ENCODE results near the gene KRTAP1-1.
"Not testable (repeated sequence)": the region's sequence is repeated elsewhere in the genome, so short reads cannot be mapped to it uniquely, and the experiment has no call there.

KRTAP1-1 gene

DNA sequence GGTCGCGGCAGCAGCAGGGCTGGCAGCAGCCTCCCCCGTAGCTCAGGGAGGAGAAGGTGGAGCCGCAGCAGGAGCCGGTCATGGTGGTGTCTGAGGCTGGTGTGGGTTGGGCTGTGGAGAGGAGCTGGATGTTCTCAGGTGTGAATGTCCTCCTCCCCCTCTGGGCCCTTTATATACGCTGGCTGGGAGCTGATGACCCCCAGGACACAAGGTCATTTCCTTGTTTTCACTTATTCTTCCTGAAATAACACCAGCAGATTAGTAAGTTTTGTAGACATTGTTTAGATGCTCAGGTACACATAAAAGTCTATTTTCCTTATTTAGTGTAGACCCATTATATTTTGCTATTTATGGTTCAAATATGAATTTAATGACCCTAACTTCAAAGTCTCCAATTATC is 13.9 kb upstream of the KRTAP1-1 start, which contains the start of gene KRTAP2-2:
KRTAP2-2 (minus strand) TSS at position 101 of the 400 bp plus-strand sequence; CDS start at position 82, 19 bp downstream.
- DNase-seq (ENCODE audit: low read depth): not testable (repeated sequence)

DNA sequence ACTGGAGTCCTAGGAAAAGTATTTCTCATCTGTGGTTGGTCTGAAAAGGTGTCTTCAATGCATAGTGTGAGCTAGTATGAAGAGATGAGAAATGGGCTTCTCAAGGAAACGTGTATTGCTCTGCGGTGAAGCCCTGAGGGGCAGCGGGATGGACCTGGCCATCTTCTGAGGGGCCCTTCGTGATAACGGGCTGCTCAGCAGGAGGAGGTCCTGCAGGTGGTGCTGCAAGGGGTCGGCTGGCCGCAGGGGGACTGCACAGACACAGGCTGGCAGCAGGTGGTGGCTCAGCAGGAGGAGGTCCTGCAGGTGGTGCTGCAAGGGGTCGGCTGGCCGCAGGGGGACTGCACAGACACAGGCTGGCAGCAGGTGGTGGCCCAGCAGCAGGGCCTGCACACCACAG is 13.3 kb upstream of the KRTAP1-1 start:
- DNase-seq (ENCODE audit: low read depth): not testable (repeated sequence)

DNA sequence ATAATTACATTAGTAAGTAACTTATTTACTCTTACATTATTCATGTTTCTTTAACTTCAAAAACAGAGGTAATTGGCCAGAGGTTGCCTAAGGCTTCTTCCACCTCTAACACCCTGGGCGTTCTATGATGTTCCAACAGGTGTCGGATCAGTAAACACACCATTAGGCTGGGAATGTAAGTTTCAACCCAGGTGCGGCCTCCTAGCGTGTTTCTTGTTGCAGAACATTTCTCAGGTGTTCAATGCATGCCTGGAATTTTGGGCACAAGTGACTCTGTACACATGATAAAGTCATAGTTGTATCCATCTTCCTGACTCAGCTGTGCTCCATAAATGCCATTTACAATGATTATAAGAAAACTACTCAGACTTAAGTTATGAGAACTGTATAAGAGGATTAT is 12.8 kb upstream of the KRTAP1-1 start:
- DNase-seq (ENCODE audit: low read depth): no peak

DNA sequence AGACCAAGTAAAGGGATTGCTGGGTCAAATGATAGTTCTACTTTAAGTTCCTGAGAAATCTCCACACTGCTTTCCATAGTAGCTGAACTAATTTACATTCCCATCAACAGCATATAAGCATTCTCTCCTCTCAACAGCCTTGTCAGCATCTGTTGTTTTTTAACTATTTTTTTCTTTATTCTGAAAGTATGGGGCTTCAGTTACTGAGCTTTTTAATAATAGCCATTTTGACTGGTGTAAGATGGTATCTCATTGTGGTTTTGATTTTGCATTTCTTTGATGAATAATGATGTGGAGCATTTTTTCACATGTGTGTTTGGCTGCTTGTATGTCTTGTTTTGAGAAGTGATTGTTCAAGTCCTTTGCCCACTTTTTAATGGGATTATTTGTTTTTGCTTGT is 11.3 kb upstream of the KRTAP1-1 start:
- peak; percentile 87 for DNase-seq (ENCODE audit: low read depth)

DNA sequence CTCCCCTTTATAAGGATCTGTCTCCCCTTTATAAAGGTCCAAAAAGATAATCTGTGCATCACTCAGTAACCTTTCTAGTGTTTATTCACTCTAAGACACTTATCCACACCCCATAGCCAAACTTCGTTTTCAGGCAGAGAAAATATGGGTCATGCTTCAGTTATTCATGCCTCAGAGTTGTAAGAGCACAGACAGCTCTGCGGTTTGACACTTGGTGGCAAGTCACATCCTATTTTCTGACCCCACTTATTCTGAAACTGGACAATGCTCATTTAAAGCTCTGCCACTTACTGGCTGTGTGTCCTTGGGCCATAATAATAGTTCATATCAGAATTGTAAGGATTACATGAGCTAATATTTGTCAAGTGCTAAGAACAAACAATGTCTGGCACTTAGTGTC is 7.9 kb upstream of the KRTAP1-1 start:
- DNase-seq (ENCODE audit: low read depth): peak; percentile 96

DNA sequence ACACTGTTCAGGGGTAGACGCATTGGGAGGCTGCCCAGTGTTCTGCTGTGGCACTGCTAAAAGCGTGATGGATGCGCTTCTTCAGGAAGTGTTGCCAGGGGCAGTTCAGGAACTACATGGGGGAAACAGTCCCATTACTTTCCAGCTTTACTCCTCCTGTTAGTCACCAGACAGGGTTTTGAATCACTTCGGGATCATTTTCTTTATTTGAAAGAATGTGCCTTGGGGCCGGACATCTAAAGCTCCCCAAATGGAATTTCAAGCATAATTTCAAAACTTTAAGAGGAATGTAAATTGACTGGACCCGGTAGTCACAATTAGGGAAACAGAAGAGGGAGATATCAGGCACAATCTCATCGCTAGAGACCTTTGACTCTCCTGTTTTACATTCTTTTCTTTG is 7.2 kb upstream of the KRTAP1-1 start:
- DNase-seq (ENCODE audit: low read depth): peak; percentile 96

DNA sequence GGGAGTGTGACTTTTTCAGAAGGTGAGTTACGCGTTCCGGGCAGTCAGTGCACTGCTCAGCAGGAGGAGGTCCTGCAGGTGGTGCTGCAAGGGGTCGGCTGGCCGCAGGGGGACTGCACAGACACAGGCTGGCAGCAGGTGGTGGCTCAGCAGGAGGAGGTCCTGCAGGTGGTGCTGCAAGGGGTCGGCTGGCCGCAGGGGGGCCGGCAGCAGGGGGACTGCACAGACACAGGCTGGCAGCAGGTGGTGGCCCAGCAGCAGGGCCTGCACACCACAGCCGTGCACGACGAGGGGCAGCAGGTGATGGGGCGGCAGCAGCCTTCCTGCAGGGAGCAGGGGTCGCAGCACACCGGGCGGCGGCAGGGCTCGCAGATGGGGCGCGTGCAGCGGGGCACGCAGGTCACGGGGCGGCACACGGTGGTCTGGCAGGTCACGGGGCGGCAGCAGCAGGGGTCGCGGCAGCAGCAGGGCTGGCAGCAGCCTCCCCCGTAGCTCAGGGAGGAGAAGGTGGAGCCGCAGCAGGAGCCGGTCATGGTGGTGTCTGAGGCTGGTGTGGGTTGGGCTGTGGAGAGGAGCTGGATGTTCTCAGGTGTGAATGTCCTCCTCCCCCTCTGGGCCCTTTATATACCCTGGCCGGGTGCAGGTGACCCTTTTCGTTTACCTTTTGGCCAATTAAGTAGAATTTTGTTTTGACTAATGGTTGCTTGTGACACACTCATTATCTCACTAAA is 5.7 kb upstream of the KRTAP1-1 start, which contains the start of gene KRTAP2-1:
KRTAP2-1 (minus strand) TSS at position 582 of the 731 bp plus-strand sequence; CDS start at position 533, 49 bp downstream.
- not testable (repeated sequence) for DNase-seq (ENCODE audit: low read depth)

DNA sequence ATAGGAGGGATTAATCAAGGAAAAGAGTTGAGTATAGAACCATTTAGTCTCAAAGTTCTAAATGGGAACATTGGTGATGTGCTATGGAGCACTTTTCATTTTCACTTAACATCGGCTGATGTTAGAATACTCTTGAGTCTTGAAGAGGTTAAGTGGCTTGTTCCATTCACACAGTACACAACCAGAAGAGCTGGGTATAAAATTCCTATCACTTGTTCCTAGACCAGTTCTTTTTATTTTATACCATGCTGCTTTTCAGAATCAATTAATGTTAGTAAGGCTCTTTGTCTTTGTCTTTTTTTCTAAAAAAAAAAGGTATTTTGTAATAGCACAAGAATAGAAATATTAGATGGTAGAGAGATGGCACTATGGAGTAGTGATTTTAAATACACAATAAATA is 1.7 kb upstream of the KRTAP1-1 start:
- DNase-seq (ENCODE audit: low read depth): no peak

DNA sequence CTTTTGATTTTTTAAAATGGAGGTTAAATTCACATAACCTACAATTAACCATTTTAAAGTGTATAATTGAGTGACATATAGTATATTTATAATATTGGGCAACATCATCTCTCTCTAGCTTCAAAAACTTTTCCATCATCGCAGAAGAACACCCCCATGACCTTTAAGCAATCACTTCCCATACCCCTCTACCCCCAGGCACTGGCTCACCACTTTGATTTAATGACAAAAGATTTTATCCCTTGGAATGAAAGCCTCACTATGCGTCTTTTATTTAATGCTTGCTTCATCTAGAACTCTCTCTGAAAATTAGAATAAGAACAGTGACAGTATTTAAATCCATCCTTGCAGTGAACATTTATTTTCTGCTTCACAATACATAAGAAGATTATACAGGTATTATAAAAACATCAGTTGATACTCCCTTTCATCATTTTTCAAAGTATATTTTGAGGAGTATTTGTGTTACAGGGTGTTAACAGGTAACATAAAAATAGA is 3.3 kb downstream of the KRTAP1-1 start:
- no peak for DNase-seq (ENCODE audit: low read depth)

DNA sequence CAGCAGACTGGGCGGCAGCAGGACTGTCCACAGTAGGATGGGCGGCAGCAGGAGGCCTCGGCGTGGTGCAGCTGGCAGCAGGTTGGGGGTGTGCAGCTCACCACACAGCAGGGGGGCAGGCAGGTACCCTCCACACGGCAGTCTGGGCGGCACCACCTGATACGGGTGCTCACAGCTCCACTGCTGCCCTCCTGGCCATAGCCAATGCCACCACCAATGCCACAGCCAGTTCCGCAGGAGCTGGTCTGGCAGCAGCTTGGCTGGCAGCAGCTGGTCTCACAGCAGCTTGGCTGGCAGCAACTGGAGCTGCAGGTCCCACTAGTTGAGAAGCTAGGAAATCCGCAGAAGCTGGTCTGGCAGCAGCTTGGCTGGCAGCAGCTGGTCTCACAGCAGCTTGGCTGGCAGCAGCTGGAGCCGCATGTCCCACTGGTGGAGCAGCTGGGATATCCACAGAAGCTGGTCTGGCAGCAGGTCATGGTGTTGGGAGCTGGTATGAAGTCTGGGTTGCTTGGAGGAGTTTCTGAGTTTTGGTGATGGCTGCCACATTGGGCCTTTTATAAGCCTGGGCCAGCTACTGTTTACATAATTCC is 6.8 kb downstream of the KRTAP1-1 start, which contains the start of gene KRTAP1-3:
KRTAP1-3 (minus strand) TSS at position 529 of the 590 bp plus-strand sequence; CDS start at position 476, 53 bp downstream.
- not testable (repeated sequence) for DNase-seq (ENCODE audit: low read depth)

DNA sequence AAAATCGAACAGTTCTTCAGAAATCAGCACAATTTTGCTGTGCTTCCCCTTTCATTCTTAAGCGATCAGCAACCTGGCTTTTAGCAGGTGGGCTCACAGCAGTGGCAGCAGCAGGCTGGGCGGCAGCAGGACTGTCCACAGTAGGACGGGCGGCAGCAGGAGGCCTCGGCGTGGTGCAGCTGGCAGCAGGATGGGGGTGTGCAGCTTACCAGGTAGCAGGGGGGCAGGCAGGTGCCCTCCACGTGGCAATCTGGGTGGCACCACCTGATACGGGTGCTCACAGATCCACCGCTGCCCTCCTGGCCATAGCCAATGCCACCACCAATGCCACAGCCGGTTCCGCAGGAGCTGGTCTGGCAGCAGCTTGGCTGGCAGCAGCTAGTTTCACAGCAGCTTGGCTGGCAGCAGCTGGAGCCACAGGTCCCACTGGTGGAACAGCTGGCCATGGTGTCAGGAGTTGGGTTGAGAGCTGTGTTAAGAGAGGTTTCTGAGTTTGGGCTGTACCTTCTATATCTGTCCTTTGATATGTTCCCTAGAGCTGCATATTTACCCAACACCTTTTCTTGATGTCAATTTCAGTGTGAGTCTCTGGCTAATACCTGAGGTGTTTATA is 11.5 kb downstream of the KRTAP1-1 start, which contains the start of gene KRTAP1-4:
KRTAP1-4 (minus strand) TSS at position 563 of the 613 bp plus-strand sequence; CDS start at position 446, 117 bp downstream.
- DNase-seq (ENCODE audit: low read depth): no peak

DNA sequence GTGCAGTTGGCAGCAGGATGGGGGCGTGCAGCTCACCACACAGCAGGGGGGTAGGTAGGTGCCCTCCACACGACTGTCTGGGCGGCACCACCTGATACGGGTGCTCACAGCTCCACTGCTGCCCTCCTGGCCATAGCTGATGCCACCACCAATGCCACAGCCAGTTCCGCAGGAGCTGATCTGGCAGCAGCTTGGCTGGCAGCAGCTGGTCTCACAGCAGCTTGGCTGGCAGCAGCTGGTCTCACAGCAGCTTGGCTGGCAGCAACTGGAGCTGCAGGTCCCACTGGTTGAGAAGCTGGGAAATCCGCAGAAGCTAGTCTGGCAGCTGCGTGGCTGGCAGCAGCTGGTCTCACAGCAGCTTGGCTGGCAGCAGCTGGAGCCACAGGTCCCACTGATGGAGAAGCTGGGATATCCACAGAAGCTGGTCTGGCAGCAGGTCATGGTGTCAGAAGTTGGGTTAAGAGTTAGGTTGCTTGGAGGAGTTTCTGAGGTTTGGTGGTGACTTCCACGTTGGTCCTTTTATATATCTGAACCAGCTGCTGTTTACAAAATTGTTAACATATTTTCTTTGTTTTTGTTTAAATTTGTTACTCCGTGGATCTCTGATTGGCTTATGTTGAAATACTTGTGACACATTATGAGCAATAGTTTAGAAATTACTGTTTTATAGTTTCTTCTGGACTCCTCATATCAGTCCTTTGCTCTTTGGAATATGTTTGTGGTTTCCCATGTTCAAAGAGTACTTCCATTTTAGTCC is 14.4 kb downstream of the KRTAP1-1 start, which contains the start of gene KRTAP1-5:
KRTAP1-5 (minus strand) TSS at position 494 of the 757 bp plus-strand sequence; CDS start at position 441, 53 bp downstream.
- DNase-seq (ENCODE audit: low read depth): peak; percentile 94

DNA sequence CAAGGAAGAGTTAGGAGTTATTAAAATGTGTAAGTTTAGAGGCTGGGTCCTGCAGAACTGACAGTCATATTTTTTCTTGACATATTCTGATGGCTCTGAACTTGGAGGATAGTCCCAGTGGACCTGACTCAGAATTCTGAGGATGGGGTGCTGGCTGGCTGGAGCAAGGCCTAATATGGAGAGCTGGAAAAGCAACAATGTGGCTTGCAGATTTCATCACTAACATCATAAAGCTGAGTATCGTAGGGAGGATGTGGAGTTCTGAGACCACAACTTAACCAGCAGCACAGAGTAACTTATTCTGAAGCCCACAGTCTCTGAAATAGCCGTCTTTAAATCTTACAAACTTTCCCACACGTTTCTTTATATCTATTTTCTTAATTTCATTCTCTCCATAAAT is 16.6 kb downstream of the KRTAP1-1 start:
- DNase-seq (ENCODE audit: low read depth): peak; percentile 41

DNA sequence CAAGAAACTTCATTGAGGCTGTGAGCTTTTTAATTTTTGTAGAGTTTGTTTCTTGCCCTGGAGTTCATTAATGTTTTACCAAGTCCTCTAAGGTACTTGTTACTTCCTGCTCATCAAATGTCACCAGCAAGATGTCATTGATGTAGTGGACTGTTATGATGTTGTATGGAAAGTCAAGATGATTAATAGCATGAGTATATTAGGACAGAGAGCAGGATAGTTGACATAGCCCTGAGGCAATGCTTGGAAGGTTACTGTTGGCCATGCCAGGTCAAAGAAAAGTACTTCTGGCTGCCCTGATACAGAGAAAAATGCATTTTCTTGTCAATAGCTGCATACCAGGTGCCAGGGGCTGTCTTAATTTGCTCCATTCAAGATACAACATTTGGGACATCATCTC is 20.9 kb downstream of the KRTAP1-1 start:
- peak; percentile 49 for DNase-seq (ENCODE audit: low read depth)

DNA sequence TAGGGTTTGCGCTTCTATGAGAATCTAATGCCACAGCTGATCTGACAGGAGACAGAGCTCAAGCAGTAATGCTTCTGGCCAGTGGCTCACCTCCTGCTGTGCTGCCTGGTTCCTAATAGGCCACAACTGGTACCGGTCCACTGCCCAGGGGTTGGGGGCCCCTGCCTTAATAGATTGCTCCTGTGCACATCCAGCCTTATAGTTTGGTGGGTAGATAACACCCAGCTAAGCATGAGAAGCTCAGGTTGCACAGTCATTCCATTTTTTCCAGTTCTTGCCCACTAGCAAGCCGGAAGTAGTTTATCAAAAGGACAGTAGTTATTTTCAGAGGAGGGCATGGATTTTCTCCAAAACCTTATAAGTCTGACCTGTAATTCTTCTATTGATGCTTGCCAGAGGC is 21.8 kb downstream of the KRTAP1-1 start:
- no peak for DNase-seq (ENCODE audit: low read depth)

DNA sequence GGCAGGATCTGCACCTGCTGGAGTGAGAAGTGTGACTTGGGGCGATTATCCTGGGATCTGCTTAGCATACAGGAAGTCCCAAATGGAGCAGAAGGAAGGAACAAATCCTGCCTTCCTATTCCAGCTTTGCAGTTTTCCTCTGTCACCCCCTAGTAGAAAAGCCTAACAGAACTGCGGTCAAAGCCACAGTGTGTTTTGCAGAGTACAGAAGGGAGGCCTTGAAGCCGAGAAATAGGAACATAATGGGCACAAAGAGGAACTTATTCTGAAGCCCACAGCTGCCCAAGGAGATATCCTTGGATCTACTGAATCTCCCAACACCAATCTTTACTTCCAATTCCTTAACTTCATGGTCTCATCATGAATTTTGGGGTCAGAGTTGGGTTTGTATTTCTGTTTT is 22.7 kb downstream of the KRTAP1-1 start:
- no peak for DNase-seq (ENCODE audit: low read depth)

DNA sequence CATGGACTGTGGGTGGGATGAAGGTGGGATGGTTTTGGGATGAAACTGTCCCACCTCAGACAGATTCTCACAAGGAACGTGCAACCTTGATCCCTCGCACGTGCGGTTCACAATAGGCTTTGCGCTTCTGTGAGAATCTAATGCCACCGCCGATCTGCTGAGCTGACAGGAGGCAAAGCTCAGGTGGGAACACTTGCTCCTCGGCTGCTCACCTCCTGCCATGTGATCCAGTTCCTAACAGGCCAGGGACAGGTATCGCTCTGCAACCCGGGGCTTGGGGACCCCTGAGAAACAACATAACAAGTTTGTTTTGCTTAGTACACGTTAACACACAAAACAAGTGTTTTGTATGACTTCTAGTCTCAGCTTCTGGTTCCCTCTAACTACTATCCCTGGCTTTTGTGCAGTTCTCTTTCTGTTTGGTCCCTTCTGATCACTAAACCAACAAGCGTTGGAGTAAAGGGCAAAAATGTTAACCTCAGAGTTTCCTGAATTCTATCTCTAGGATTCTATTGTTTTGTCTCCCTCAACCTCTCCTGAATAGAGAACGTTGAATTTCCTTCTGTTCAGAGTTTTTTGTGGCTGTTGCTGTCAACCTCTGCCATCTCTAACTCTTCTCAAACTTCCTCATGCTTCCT is 24.6 kb downstream of the KRTAP1-1 start:
- no peak for DNase-seq (ENCODE audit: low read depth)

DNA sequence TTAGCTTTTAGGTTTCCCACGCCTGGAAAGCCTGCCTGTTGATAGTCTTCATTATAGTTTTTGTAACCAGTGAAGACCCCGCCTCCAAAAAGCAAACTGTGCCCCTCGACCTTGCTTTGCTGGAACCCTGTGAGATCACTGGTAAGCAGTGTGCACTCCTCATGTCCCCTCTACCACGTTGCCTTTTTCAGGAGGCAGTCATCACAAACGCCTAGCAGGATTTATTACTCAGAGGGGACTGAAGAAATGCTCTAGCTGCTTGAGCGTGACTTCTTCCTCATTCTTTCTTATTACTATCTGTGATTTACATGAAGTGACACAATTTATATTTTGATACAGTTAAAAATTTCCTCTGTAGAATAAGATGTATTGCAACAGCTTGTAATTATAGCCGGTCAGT is 25.8 kb downstream of the KRTAP1-1 start:
- no peak for DNase-seq (ENCODE audit: low read depth)

DNA sequence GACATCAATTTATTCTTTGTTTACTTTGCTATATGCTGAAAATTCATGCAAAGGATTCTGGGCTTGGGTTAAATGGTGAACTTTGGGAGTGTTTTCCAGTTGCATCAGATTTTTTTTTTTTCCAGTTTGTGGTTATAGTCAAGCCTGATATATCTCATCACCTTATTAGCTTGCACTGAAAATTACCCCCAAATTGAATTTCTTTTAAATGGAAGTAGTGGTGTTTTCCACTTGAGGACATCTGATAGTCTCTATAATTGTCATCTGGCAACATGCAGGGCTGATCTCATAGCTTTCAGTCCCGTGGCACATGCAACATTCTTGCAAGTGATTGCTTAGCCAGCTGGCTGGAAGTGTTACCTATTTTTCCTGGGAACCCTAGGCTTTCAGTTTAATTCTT is 27.6 kb downstream of the KRTAP1-1 start:
- peak; percentile 67 for DNase-seq (ENCODE audit: low read depth)

DNA sequence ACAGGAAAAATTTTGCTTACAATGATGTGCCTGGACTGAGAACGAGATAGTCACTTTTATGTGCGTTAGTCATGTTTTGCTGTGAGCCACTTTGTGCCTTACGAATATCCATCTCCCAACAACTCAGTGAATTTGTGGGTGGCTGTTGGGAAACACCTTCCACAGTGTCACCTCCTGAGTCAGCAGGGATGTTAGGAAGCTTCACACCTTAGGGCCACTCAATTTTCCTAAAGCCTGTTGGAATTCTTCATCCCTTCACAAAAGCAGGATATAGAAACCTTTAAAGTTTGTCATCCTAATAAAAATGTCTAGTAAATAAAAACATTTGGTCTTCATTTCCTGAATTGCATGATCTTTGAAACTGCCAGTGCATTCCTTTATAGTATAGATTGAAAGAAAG is 28.1 kb downstream of the KRTAP1-1 start:
- DNase-seq (ENCODE audit: low read depth): peak; percentile 81
